KG1 (cell line): ENCODE results near the gene LIMA1.
"Not testable (repeated sequence)": the region's sequence is repeated elsewhere in the genome, so short reads cannot be mapped to it uniquely, and the experiment has no call there.

Experiments
- DNase-seq: peaks from one replicate; lab custom pipeline; 2025; lab: John Stamatoyannopoulos, UW

The LIMA1 gene

DNA sequence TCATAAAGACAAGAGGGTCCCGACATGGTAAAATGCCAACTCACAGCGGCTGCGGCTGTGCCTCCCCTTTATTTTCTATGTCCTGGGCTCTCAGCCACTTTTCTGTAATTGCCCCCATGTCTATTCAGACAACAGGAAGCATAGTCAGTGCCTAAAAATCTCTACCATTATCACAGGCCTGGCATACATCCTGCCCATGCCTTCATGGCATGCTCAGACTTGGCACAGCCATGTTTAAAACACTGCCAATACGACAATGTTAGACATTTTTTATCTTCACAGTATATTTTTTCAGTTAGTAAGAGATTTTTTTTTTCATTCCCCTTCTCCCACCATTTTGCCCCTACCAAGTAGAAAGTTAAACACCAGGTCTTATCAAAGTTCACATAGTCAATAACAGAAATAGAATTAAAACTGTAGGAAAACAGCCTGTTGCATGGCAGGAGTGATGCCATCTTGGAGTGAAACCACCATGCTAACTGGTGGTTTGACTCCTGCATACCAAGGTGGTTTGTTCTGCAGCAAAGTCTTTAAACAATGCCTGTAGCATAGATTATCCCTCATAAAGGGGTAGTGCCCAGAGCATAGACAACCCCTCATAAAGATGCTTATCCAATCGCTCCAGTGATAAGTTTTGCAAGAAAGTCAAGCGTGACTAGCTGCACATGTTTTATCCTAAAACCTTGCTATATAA is 97.2 kb downstream of the LIMA1 start:
- DNase-seq, result no peak

DNA sequence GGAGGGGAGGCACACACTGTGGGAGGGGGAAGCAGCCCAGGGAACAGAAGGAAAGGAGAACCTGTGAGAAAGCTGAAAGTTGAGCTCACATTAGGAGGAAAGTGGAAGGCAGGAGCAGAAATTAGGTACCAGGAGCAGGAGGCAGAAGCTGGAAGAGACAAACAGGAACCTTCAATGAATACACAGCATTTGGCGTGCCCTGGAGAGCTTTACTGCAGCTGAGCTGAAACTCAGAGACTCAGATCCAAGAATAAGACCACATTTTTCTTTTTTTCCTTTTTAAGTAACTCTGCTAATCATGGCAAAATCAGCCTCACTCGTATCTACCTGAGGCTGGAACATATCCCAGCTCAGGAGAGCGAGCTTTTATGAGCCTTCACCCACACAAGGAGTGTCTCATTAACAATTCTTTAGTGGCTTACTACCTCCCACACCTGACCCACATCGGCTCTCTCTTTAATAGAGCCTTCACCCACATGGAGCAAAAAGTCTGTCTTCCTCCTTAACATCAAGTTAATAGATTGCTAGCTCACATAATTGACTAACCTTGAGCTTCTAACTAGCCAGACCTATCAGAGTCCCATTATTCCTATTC is 97.9 kb downstream of the LIMA1 start:
- DNase-seq, result no peak

GRCh38 chr12:50184261-50184660 is 99.1 kb downstream of the LIMA1 start:
- DNase-seq, result no peak

GRCh38 chr12:50182461-50182860 is 100.9 kb downstream of the LIMA1 start:
- no peak for DNase-seq

DNA sequence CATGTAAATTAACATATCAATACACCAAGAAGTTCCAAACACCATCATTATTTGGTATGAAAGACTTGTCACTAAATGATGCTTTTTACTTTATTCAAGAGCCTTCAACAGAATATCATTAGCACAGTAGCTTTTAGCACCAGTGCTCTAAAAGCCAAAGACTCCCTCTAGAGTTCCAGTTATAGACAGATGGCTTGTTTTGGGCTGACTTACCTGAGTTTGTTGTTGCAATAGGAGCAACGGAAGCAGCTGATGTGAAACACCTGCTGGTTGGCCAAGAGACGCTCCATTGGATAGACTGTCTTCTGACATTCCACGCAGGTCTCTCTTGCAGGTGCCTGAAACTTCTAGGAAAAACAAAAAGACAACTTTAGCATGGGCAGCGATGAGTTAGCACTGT is 101.6 kb downstream of the LIMA1 start:
- no peak for DNase-seq

DNA sequence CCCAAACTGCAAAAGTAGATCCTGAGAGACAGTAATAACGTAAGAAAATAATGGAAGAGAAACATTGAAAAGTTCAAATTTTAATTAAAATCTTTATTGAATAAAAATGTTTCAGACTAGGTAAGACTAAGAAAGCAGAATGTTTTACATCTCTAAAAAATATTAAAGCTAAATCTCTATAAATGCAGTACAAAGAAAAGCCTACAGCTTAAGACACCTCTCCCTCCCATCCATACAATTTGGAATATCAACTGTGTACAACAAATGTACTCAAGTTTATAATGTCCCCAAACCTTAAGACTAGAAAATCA is 107.6 kb downstream of the LIMA1 start:
- no peak for DNase-seq

DNA sequence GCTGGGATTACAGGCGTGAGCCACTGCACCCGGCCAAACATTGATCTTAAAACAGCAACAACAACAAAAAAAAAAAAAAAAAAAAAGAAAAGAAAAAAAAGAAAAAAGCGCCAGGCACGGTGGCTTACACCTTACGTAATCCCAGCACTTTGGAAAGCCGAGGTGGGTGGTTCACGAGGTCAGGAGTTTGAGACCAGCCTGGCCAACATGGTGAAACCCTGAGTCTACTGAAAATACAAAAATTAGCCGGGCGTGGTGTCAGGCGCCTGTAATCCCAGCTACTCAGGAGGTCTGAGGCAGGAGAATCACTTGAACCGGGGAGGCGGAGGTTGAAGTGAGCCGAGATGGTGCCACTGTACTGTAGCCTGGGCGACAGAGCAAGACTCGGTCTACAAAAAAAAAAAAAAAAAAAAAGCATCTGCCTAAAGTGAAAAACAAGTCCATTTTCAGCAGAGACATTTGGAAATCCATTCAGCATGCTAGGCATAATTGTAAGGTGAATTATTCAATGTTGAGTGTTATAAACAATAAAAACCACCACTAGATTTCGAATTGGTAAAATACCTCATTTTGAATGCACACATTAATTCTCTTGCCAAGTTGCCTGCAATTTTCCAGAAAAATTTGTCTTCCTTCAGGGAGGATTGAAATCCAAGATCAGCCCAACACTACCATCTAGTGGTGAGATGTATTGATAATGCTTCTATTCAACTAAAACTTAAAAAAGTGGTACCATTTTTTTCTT is 108.2 kb downstream of the LIMA1 start:
- no peak for DNase-seq

GRCh38 chr12:50167049-50167828 is 116.1 kb downstream of the LIMA1 start, which contains the start of gene CERS5:
Gene CERS5 (minus strand): TSS chr12:50167369. CDS start chr12:50167297, 72 bp downstream.
- peak; percentile 98 for DNase-seq

- no peak for DNase-seq
These were observed 116.6 kb downstream of the LIMA1 start for GRCh38 chr12:50166799-50167048.

GRCh38 chr12:50164963-50165362 is 118.4 kb downstream of the LIMA1 start:
- no peak for DNase-seq

- DNase-seq, result no peak
These were observed 121.1 kb downstream of the LIMA1 start for GRCh38 chr12:50162230-50162629.

DNA sequence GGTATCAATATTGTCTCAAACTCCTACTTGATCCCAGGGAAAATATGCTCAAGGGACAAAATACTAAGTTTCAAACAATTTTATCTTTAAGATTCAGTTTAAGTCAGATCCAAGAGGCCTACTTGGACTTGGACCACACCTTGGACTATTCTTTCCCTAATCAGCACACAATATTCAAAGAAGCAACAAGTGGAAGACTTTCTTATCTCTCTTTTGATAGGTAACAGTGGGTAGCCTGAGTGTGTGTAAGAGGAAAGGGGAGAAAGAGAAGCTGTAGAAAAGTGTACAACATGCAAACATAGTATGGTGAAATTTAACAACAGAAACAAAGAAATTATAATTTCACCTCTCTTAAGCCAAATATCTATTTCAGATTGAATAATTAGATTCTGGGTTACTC is 122.7 kb downstream of the LIMA1 start:
- DNase-seq, result no peak

DNA sequence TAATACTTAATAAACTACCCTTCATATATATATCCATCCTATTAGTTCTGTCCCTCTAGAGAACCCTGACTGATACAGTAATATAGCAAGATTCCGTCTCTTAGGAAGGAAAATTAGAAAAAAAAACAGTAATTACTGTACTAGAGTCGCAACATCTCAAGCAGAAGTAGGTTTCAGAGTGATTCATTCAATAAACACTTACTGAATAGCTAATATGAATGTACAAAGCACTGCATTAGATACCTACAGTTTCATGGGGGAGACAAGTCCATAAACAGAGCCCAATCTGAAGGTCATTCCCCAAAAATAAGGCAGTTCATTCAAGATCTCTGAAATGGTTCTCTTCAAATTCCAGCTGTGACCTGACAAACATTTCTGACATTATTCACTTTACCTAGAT is 126.1 kb downstream of the LIMA1 start:
- no peak for DNase-seq

DNA sequence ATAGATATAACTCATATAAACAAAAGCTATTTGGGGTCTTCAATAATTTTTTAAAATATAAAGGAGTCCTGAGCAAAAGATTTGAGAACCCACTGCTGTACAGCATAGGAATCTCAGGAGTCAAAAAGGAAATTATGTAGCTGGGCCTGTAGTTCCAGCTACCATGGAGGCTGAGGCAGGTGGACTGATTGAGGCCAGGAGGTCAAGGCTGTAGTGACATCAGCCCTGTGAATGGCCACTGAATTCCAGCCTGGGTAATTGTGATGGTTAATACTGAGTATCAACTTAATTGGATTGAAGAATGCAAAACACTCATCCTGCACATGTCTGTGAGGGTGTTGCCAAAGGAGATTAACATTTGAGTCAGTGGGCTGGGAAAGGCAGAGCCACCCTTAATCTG is 126.7 kb downstream of the LIMA1 start:
- DNase-seq, result no peak

GRCh38 chr12:50154947-50155346 is 128.4 kb downstream of the LIMA1 start:
- DNase-seq, result not testable (repeated sequence)

DNA sequence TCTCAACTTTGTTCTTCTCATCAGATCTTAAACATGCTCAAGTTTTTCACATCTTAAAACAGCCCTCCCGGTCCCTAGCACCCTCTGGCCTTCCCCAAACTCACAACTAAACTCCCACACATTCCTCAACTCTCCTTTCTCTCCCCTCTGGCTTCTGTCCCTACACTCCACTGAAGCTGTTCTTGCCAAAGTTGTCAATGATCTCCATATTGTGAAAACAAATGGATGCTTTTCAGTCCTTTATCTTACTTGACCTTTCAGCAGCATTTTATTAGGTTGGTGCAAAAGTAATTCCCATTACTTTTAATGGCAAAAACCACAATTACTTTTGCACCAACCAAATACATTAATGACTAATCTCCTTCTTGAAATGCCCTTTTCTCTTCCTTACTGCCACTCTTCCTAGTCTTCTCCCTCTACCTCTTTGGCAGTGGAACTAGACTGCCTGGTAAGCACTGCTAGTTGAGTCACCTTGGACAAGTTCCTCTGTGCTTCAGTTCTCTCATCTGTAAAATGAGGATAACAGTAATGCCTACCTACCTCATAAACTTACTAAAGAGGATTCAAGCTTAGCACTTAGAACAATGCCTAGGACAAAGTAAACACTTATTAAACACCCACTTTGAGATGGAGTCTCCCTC is 132.2 kb downstream of the LIMA1 start:
- DNase-seq, result no peak

- DNase-seq, result no peak
These were observed 134.0 kb downstream of the LIMA1 start for GRCh38 chr12:50149311-50149710.

- not testable (repeated sequence) for DNase-seq
These were observed 135.3 kb downstream of the LIMA1 start for GRCh38 chr12:50148011-50148410.

DNA sequence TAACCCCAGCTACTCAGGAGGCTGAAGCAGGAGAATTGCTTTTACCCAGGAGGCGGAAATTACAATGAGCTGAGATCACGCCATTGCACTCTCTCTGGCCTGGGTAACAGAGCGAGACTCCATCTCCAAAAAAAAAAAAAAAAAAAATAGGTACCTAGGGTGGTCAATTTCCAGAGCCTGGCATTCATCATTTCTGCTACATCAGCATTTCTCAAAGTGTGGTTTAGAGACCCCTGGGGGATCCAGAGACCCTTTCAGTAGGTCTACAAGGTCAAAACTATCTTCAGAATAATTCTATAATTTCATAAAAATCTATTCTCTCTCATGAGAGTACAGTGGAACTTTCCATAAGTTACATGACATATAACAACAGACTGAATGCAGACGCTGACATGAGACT is 136.0 kb downstream of the LIMA1 start:
- DNase-seq, result no peak

- no peak for DNase-seq
These were observed 137.9 kb downstream of the LIMA1 start for GRCh38 chr12:50145439-50145838.

DNA sequence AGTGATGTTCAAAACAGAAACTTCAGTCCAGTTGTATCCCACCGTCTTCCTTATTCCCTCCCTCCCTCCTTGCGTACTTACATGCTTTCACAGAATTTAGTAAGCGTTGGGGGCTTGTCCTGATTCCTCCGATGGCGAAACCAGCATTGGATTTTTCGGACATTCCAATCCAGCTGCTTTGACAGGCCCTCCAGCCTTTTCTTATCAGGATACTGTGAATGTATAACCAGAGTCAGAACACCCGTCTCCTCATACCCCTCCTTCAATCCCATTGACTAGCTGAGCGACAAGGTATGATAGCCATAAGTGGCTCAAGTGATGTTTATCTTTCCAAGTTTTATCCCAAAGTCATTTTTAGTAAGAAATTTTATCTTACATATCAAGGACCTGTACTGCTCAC is 140.3 kb downstream of the LIMA1 start:
- no peak for DNase-seq

GRCh38 chr12:50132505-50133135 is 150.7 kb downstream of the LIMA1 start:
- peak; percentile 44 for DNase-seq
